TTC549 (cell line): ENCODE measurements around the gene SOX8.
"Not testable (repeated sequence)": the region's sequence is repeated elsewhere in the genome, so short reads cannot be mapped to it uniquely, and the experiment has no call there.

ENCODE experiments used
- FAIRE-seq: peaks from 2 replicates; lab custom pipeline; 2012; peaks lifted over from hg19 to GRCh38; lab: Jason Lieb, UNC

Gene SOX8

GRCh38 chr16:981695-982144 lies at the start of gene SOX8:
TSS of gene SOX8 (plus strand) at chr16:981770. CDS start at chr16:981923, 153 bp downstream.
- no peak for FAIRE-seq

GRCh38 chr16:932831-933330 lies 48.7 kb upstream of the SOX8 start:
- FAIRE-seq = no peak

- no peak for FAIRE-seq
Observed at GRCh38 chr16:933581-933980, 48.0 kb upstream of the SOX8 start.

- FAIRE-seq = no peak
Observed at GRCh38 chr16:934178-934577, 47.4 kb upstream of the SOX8 start.

- FAIRE-seq = no peak
Observed at GRCh38 chr16:935684-936083, 45.9 kb upstream of the SOX8 start.

GRCh38 chr16:937311-937710 lies 44.3 kb upstream of the SOX8 start:
- no peak for FAIRE-seq

- FAIRE-seq = no peak
Observed at GRCh38 chr16:937723-938122, 43.8 kb upstream of the SOX8 start.

- no peak for FAIRE-seq
Observed at GRCh38 chr16:938136-938535, 43.4 kb upstream of the SOX8 start.

GRCh38 chr16:938752-939151 lies 42.8 kb upstream of the SOX8 start:
- no peak for FAIRE-seq

- no peak for FAIRE-seq
Observed at GRCh38 chr16:939311-939710, 42.3 kb upstream of the SOX8 start.

GRCh38 chr16:939941-940340 lies 41.6 kb upstream of the SOX8 start:
- no peak for FAIRE-seq

- no peak for FAIRE-seq
Observed at GRCh38 chr16:942436-943060, 39.0 kb upstream of the SOX8 start.

- FAIRE-seq = no peak
Observed at GRCh38 chr16:943971-944370, 37.6 kb upstream of the SOX8 start.

GRCh38 chr16:945271-946047 lies 36.1 kb upstream of the SOX8 start:
- no peak for FAIRE-seq

GRCh38 chr16:946048-946395 lies 35.5 kb upstream of the SOX8 start:
- no peak for FAIRE-seq

- no peak for FAIRE-seq
Observed at GRCh38 chr16:947255-947921, 34.2 kb upstream of the SOX8 start.

- FAIRE-seq = not testable (repeated sequence)
Observed at GRCh38 chr16:947922-948303, 33.7 kb upstream of the SOX8 start.

GRCh38 chr16:948767-949166 lies 32.8 kb upstream of the SOX8 start:
- not testable (repeated sequence) for FAIRE-seq

GRCh38 chr16:950733-951573 lies 30.6 kb upstream of the SOX8 start:
- not testable (repeated sequence) for FAIRE-seq

GRCh38 chr16:951660-952301 lies 29.8 kb upstream of the SOX8 start:
- no peak for FAIRE-seq

- FAIRE-seq = no peak
Observed at GRCh38 chr16:952321-952720, 29.2 kb upstream of the SOX8 start.

GRCh38 chr16:953818-954217 lies 27.8 kb upstream of the SOX8 start:
- not testable (repeated sequence) for FAIRE-seq
